EL (cell line): ENCODE data around the gene MYBPC3.

Source experiments
- DNase-seq: peaks from one replicate; pipeline ENCODE4 v3.0.0-alpha.2; 2016

MYBPC3 gene

GRCh38 chr11:47352556-47352955 lies at the start of gene MYBPC3:
TSS of gene MYBPC3 (minus strand) at chr11:47352702. CDS start at chr11:47352647, 55 bp downstream.
- no peak for DNase-seq

- DNase-seq, result no peak
These were observed 48.3 kb upstream of the MYBPC3 start for GRCh38 chr11:47400768-47401279.

GRCh38 chr11:47399860-47400767 lies 47.6 kb upstream of the MYBPC3 start:
- DNase-seq, result no peak

GRCh38 chr11:47398551-47398950 lies 46.0 kb upstream of the MYBPC3 start:
- DNase-seq, result no peak

GRCh38 chr11:47398011-47398410 lies 45.5 kb upstream of the MYBPC3 start:
- no peak for DNase-seq

- no peak for DNase-seq
These were observed 43.5 kb upstream of the MYBPC3 start for GRCh38 chr11:47396049-47396320.

- DNase-seq, result no peak
These were observed 42.9 kb upstream of the MYBPC3 start for GRCh38 chr11:47395223-47396048.

GRCh38 chr11:47394322-47395222 lies 42.1 kb upstream of the MYBPC3 start:
- no peak for DNase-seq

- DNase-seq, result no peak
These were observed 41.5 kb upstream of the MYBPC3 start for GRCh38 chr11:47394050-47394321.

GRCh38 chr11:47393163-47394049 lies 40.9 kb upstream of the MYBPC3 start:
- DNase-seq, result peak; percentile 50

- no peak for DNase-seq
These were observed 40.2 kb upstream of the MYBPC3 start for GRCh38 chr11:47392546-47393162.

GRCh38 chr11:47391711-47392432 lies 39.4 kb upstream of the MYBPC3 start:
- DNase-seq, result no peak

- DNase-seq, result no peak
These were observed 38.6 kb upstream of the MYBPC3 start for GRCh38 chr11:47391077-47391583.

- DNase-seq, result no peak
These were observed 37.9 kb upstream of the MYBPC3 start for GRCh38 chr11:47390422-47390760.

- no peak for DNase-seq
These were observed 37.3 kb upstream of the MYBPC3 start for GRCh38 chr11:47389577-47390421.

GRCh38 chr11:47388697-47389576 lies 36.4 kb upstream of the MYBPC3 start:
- DNase-seq, result no peak

- no peak for DNase-seq
These were observed 35.6 kb upstream of the MYBPC3 start for GRCh38 chr11:47387944-47388696.

- no peak for DNase-seq
These were observed 32.0 kb upstream of the MYBPC3 start for GRCh38 chr11:47384498-47384897.
